Keratinocyte (primary cell): Measurements from ENCODE around the gene ETNK2.

Experiments used
- CTCF ChIP-seq, 3 experiments: IDR thresholded peaks in 1 of 3; conservative IDR thresholded peaks in 1 of 3; optimal IDR thresholded peaks in 1 of 3; 2 replicates in 2 of 3; 3 replicates in 1 of 3; pipeline versions ENCODE3 to v1.5.1; 2011; ENCODE audit warnings: low read length in 3 of 3, mild to moderate bottlenecking in 3 of 3, moderate library complexity in 2 of 3, control low read depth in 1 of 3, inconsistent platforms in 1 of 3; ENCODE audit not compliant: insufficient read depth in 2 of 3; ENCODE audit errors: extremely low read depth in 1 of 3
- EZH2 ChIP-seq: IDR thresholded peaks from one replicate; pipeline ENCODE4 v1.6.1; 2012; ENCODE audit warnings: inconsistent platforms, mild to moderate bottlenecking, low read length, moderate library complexity

GRCh38 chr1:204155881-204156280 lies 4.0 kb upstream of the ETNK2 start:
- no peak for TF ChIP-seq EZH2
- no peak for TF ChIP-seq CTCF (optimal IDR thresholded peaks at IDR 0.05 in 1 of 3, IDR thresholded peaks at IDR 0.05 in 1 of 3, conservative IDR thresholded peaks at IDR 0.05 in 1 of 3; ENCODE audit: extremely low read depth in 1 of 3, insufficient read depth in 2 of 3, low read length in 3 of 3)
